Adrenal gland (tissue), 5 donors: ENCODE data around the gene TRAF3IP3.

Experiments
- POLR2A ChIP-seq, 2 donors: fragments of 450-650 bp; IDR thresholded peaks; one replicate each; pipeline ENCODE4 v1.6.1; 2017; ENCODE audit warnings: antibody characterized with exemption in 2 of 2, mild to moderate bottlenecking in 2 of 2, moderate library complexity in 1 of 2
- TF ChIP-seq, protein P1 (sequence below), 6 experiments: fragments of 450-650 bp in 4 of 6; fragments of 200-600 bp in 2 of 6; sonication (generic) in 1 of 6; IDR thresholded peaks; 1 replicate in 5 of 6; 2 replicates in 1 of 6; pipeline versions ENCODE4 v1.5.1 to v1.8.0; 2016 to 2021; ENCODE audit warnings: antibody characterized with exemption in 6 of 6, mild to moderate bottlenecking in 2 of 6, moderate library complexity in 1 of 6
- donor health status: DM: no; HTN: no; CAD: no.

DNA sequence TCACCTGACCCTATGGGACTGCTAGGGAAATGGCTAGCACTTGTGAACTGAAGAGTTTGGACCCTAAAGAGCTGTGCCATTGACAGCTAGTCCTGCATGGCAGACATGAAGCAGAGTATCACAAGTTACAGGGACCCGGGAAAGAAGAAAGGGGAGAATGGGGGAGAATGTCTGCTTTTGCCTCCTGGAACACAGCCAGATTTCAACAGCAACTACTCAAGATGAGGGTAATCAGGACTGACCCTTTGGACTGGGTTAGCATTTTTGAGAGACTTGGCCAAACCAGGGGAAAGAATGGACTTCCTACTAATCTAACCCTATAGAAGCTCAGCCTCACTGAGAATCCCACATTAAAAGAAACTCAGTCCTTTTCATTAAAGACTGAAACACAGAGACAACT, 63.2 kb downstream of the TRAF3IP3 start:
- TF ChIP-seq, protein P1, sequence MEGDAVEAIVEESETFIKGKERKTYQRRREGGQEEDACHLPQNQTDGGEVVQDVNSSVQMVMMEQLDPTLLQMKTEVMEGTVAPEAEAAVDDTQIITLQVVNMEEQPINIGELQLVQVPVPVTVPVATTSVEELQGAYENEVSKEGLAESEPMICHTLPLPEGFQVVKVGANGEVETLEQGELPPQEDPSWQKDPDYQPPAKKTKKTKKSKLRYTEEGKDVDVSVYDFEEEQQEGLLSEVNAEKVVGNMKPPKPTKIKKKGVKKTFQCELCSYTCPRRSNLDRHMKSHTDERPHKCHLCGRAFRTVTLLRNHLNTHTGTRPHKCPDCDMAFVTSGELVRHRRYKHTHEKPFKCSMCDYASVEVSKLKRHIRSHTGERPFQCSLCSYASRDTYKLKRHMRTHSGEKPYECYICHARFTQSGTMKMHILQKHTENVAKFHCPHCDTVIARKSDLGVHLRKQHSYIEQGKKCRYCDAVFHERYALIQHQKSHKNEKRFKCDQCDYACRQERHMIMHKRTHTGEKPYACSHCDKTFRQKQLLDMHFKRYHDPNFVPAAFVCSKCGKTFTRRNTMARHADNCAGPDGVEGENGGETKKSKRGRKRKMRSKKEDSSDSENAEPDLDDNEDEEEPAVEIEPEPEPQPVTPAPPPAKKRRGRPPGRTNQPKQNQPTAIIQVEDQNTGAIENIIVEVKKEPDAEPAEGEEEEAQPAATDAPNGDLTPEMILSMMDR (IDR thresholded peaks at IDR 0.05), result no peak
- no peak for TF ChIP-seq POLR2A (IDR thresholded peaks at IDR 0.05)
